Mucosa of rectum (tissue), 2 donors: ENCODE measurements around the gene SPRING1.
"Not testable (repeated sequence)": the region's sequence is repeated elsewhere in the genome, so short reads cannot be mapped to it uniquely, and the experiment has no call there.

Source experiments
- H3K27ac ChIP-seq, 2 donors: one replicate each; pipeline ENCODE4 v1.7.0; 2013; ENCODE audit warnings: inconsistent platforms in 2 of 2, low read depth in 2 of 2, low read length in 2 of 2
- H3K27me3 ChIP-seq, 2 donors: one replicate each; pipeline ENCODE4 v1.7.0; 2013; ENCODE audit warnings: low read length in 2 of 2; ENCODE audit not compliant: control insufficient read depth in 2 of 2, insufficient read depth in 2 of 2
- H3K36me3 ChIP-seq, 2 donors: one replicate each; pipeline ENCODE4 v1.7.0; 2013; ENCODE audit warnings: low read length in 2 of 2; ENCODE audit not compliant: control insufficient read depth in 2 of 2, insufficient read depth in 2 of 2
- H3K4me1 ChIP-seq, 2 donors: one replicate each; pipeline ENCODE4 v1.7.0; 2013; ENCODE audit warnings: low read length in 2 of 2, mild to moderate bottlenecking in 1 of 2; ENCODE audit not compliant: control insufficient read depth in 2 of 2, insufficient read depth in 2 of 2
- H3K4me3 ChIP-seq, 2 donors: one replicate each; pipeline ENCODE4 v1.7.0; 2013; ENCODE audit warnings: low read length in 2 of 2
- H3K9ac ChIP-seq, 2 donors: one replicate each; pipeline ENCODE4 v1.7.0; 2013; ENCODE audit warnings: low read length in 2 of 2, low read depth in 1 of 2, mild to moderate bottlenecking in 1 of 2
- H3K9me3 ChIP-seq, 2 donors: one replicate each; pipeline ENCODE4 v1.7.0; 2013; ENCODE audit warnings: low read length in 2 of 2; ENCODE audit not compliant: control insufficient read depth in 2 of 2
- donor health status: healthy.
- donor health status: Normal muscosa, but diverticular disease.

The SPRING1 gene

DNA sequence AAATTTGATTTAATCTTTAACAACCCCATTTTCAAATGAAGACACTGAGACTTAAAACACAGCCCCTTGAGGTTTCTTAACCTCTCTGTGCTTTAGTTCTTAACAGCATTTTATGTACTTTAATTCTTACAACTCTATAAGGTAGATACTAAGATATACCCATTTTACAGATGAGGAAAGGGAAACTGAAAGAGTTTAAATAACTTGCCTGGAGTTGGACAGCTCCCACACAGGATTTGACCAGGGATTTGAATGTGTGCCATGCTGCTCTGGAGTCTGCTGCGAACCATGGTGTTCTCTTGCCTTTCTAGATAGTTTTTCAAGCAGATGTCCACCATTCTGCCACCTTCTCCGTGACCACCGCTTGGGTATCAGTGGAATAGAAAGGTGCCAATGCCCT is 28.4 kb upstream of the SPRING1 start:
- H3K36me3 ChIP-seq = no peaks in the 10 kb centered on the region
- H3K4me1 ChIP-seq = no peaks in the 10 kb centered on the region
- H3K27me3 ChIP-seq = no peaks in the 10 kb centered on the region
- H3K27ac ChIP-seq = no peak overlapping the region
- H3K9ac ChIP-seq = no peak overlapping the region
- no peak overlapping the region for H3K4me3 ChIP-seq
- no peaks in the 10 kb centered on the region for H3K9me3 ChIP-seq

DNA sequence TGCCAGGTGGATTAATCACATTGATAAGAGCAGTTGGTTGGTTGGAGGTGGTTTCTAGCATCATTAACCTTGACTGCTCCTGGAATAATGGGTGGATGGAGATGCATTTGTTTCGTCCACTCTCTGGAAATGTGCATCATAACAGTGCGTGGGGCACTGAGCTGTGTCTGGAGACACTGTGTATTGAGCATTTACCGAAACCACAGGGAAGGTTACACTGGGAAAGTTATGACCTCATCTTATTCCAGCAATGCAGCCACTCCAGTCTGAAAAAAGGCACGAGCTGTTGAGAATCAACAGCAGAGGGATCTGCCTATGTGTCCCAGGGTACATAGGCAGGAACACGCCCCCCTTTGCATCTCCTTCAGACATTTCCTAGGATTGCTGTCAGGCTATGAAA is 27.4 kb upstream of the SPRING1 start:
- no peak overlapping the region for H3K9ac ChIP-seq
- H3K9me3 ChIP-seq = no peaks in the 10 kb centered on the region
- H3K36me3 ChIP-seq = no peaks in the 10 kb centered on the region
- H3K27me3 ChIP-seq = no peaks in the 10 kb centered on the region
- no peaks in the 10 kb centered on the region for H3K4me1 ChIP-seq
- H3K4me3 ChIP-seq = no peak overlapping the region
- H3K27ac ChIP-seq = no peak overlapping the region

DNA sequence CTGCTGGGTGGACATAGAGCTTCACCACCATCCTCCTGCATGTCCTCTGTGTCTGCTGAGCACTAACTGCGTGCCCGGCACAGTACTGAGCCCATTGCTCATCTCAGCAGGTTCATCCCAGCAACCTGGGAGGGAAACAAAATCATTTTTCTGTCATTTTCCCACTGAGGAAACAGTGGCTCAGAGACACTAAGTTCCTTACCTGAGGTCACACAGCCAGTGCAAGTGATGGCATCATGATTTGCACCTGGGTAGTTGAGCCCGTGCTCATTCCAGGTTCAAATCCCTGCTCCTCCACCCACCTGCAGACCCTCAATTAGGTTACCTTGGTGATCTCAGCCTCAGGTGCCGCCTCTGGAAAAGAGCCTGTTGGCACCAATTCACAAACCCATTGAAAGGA is 23.6 kb upstream of the SPRING1 start:
- H3K9ac ChIP-seq = no peak overlapping the region
- H3K36me3 ChIP-seq = no peaks in the 10 kb centered on the region
- no peak overlapping the region for H3K4me3 ChIP-seq
- no peaks in the 10 kb centered on the region for H3K4me1 ChIP-seq
- H3K27ac ChIP-seq = no peak overlapping the region
- H3K9me3 ChIP-seq = no peaks in the 10 kb centered on the region
- H3K27me3 ChIP-seq = no peaks in the 10 kb centered on the region

DNA sequence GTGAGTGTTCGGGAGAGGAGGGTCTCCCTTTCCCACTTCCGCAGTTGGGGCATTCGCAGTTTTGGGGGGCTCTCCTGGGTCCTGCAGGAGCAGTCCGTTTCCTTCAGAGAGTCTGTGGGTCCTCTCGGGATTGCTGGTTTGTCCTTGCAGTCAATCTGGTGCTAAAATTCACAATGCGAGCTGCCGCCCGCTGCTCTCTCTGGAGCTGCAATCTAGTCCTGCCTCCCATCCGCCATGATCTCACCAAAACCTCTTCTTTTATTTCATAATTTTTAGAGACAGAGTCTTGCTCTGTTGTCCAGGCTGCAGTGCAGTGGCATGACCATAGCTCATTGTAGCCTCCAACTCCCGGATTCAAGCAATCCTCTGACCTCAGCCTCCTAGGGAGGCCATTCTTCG is 22.8 kb upstream of the SPRING1 start:
- Histone ChIP-seq H3K9me3 (no peaks in the 10 kb centered on the region), H3K9ac (no peak overlapping the region), H3K4me3 (no peak overlapping the region), H3K4me1 (no peaks in the 10 kb centered on the region), H3K36me3 (no peaks in the 10 kb centered on the region), H3K27ac (no peak overlapping the region), H3K27me3 (no peaks in the 10 kb centered on the region)

DNA sequence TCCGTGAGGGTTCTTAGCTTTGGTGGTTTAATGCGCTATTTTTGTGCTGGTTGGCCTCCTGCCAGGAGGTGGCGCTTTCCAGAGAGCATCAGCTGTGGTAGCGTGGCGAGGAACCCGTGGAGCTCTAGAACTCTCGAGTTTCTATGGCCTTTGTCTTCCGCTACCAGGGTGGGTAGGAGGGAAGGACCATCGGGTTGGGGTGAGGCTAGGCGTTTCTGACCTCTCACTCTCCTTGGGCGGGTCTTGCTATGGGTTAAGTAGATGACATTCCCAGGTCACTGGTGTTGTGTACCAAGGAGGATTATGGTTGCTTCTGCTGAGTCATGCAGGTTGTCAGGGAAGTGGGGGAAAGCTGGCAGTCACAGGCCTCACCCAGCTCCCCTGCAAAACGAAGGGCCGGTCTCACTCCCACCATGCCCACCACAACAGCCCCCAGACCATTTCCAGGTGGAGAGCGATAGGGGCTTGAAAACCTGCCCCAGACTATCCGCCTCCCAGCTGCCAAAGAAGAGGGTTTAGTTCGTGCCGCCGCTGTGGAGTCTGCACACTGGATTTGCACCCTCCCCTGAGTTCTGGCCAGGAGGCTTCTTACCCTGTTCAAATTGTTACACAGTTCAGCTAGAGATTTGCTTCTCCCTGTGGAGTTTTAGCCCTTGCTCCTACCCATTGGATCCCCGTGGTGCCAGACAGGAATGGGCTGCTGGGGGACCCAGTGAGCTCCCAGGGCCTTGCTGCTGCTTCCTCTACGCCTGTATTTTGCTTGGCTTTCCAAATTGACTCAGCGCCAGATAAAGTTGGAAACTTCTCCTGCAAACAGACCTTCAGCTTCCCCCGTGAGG is 22.1 kb upstream of the SPRING1 start:
- H3K36me3 ChIP-seq = no peaks in the 10 kb centered on the region
- H3K27me3 ChIP-seq = no peaks in the 10 kb centered on the region
- H3K9ac ChIP-seq = no peak overlapping the region
- H3K4me3 ChIP-seq = no peak overlapping the region
- H3K4me1 ChIP-seq = no peaks in the 10 kb centered on the region
- H3K27ac ChIP-seq = no peak overlapping the region
- no peaks in the 10 kb centered on the region for H3K9me3 ChIP-seq

DNA sequence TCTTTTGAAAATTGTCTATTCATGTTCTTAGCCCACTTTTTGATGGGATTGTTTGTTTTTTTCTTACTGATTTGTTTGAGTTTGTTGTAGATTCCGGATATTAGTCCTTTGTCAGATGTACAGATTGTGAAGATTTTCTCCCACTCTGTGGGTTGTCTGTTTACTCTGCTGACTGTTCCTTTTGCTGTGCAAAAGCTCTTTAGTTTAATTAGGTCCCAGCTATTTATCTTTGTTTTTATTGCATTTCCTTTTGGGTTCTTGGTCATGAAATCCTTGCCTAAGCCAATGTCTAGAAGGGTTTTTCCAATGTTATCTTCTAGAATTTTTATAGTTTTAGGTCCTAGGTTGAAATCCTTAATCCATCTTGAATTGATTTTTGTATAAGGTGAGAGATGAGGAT is 16.9 kb upstream of the SPRING1 start:
- H3K27ac ChIP-seq, H3K9me3 ChIP-seq, H3K9ac ChIP-seq, H3K4me3 ChIP-seq, H3K36me3 ChIP-seq, H3K27me3 ChIP-seq, H3K4me1 ChIP-seq: not testable (repeated sequence)

DNA sequence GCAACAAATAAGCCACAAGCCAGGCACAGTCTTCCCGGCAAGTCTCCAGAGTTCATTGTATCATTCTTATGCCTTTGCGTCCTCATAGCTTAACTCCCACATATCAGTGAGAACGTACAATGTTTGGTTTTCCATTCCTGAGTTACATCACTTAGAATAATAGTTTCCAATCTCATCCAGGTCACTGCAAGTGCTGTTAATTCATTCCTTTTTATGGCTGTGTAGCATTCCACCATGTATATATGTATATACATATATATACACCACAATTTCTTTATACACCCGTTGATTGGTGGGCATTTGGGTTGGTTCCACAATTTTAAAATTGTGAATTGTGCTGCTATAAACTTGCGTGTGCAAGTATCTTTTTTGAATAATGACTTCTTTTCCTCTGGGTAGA is 16.2 kb upstream of the SPRING1 start:
- H3K4me1 ChIP-seq, H3K27ac ChIP-seq: not testable (repeated sequence)

DNA sequence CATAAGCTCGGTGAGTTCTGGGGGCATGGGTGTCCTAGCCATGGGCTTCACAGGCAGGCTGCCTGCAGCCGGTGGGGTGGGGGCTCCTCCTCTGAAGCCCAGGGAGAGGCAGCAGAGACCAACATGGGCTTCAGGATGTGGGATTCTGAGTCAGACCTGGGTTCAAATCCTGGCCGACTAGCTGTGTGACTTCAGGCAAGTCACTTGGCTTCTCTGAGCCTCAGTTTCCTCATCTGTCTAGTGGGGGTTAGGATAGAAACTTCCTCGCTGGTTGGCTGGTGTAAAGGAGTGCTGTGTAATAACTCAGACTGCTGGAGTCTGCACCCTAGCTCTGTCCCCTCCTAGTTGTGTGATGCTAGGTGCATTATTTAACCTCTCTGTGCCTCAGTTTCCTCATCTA is 12.4 kb upstream of the SPRING1 start:
- no peaks in the 10 kb centered on the region for H3K4me1 ChIP-seq
- H3K9me3 ChIP-seq = no peaks in the 10 kb centered on the region
- H3K27me3 ChIP-seq = no peaks in the 10 kb centered on the region
- H3K27ac ChIP-seq = no peak overlapping the region
- H3K9ac ChIP-seq = no peak overlapping the region
- H3K4me3 ChIP-seq = no peak overlapping the region
- no peaks in the 10 kb centered on the region for H3K36me3 ChIP-seq

More for the DNA sequence above, 16.2 kb upstream of the SPRING1 start:
- H3K27me3 ChIP-seq, H3K9ac ChIP-seq, H3K4me3 ChIP-seq, H3K36me3 ChIP-seq, H3K9me3 ChIP-seq: not testable (repeated sequence)

DNA sequence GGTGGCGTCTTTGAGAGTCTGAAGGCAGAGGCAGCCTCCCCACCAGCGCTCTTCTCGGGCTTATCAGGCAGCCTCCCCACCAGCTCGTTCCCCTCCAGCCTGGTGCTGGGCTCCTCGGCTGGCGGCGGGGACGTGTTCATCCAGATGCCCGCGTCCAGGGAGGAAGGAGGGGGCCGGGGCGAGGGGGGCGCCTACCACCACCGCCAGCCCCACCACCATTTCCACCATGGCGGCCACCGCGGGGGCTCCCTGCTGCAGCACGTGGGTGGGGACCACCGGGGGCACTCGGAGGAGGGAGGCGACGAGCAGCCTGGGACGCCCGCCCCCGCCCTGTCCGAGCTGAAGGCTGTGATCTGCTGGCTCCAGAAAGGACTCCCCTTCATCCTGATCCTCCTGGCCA is 12.0 kb upstream of the SPRING1 start:
- Histone ChIP-seq H3K4me3 (no peak overlapping the region), H3K9ac (no peak overlapping the region), H3K9me3 (no peaks in the 10 kb centered on the region), H3K27ac (no peak overlapping the region), H3K4me1 (no peaks in the 10 kb centered on the region), H3K36me3 (no peaks in the 10 kb centered on the region), H3K27me3 (no peaks in the 10 kb centered on the region)

DNA sequence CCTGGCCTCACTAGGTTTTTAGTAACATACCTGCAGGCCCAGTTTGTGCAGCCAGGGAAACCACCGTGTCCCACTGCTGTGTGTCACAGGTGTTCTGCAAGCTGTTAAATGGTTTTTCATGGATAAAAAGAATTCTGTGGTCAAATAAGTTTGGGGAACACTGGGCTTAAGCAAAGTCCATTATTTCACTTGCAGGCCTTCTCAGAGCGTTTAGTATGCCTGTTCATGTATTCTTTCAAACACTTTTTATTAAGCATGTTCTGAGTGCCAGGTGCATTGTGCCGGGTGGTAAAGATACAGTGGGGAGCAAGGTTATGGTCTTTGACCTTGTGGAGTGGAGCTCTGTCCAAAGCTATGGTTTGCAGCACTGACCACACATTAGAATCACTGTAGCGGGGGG is 7.7 kb upstream of the SPRING1 start:
- H3K9me3 ChIP-seq = no peaks in the 10 kb centered on the region

More for the DNA sequence above, 7.7 kb upstream of the SPRING1 start:
- Histone ChIP-seq H3K4me1 (no peaks in the 10 kb centered on the region), H3K27ac (no peak overlapping the region), H3K36me3 (no peaks in the 10 kb centered on the region), H3K4me3 (no peak overlapping the region), H3K9ac (no peak overlapping the region), H3K27me3 (no peaks in the 10 kb centered on the region)
